ENCODE results near the gene TTC7B. TPM values are rescaled to one million over a fixed set of nuclear protein-coding genes. Genes with fewer than 3 reads are reported as not detected.
A peak's percentile ranks its signal among the peaks of the same experiment; 100 is the strongest.

TTC7B gene
- total and polyA plus RNA-seq, 9 of the 15 experiments (the other 6 are each of a cell fraction or from before 2014, with no cell fraction given), result 2.2 to 77.2 (median 36.7) TPM

GRCh38 chr14:90760591-90761316 is 55.5 kb downstream of the TTC7B start (continued):
- peak; percentile 38 to 67 (median 55) for TF ChIP-seq CTCF (IDR thresholded peaks at IDR 0.05 in 2 of 3, conservative IDR thresholded peaks at IDR 0.05 in 1 of 3; ENCODE audit: insufficient read depth in 2 of 3, low read depth in 1 of 3, low read length in 3 of 3)
- peak in 1 of 2 experiments; percentile 16; a peak in 1 of 4 replicates for TF ChIP-seq RAD21 (CRISPR knock-in tag; conservative IDR thresholded peaks at IDR 0.05 in 1 of 2, IDR thresholded peaks at IDR 0.05 in 1 of 2)
- no peak for TF ChIP-seq HEY1 (CRISPR knock-in tag; IDR thresholded peaks at IDR 0.05; ENCODE audit: borderline replicate concordance)
- no peak for TF ChIP-seq BRCA1 (IDR thresholded peaks at IDR 0.05)
- TF ChIP-seq BRCA1 (CRISPR knock-in tag; IDR thresholded peaks at IDR 0.05), result no peak
- TF ChIP-seq, protein P1, sequence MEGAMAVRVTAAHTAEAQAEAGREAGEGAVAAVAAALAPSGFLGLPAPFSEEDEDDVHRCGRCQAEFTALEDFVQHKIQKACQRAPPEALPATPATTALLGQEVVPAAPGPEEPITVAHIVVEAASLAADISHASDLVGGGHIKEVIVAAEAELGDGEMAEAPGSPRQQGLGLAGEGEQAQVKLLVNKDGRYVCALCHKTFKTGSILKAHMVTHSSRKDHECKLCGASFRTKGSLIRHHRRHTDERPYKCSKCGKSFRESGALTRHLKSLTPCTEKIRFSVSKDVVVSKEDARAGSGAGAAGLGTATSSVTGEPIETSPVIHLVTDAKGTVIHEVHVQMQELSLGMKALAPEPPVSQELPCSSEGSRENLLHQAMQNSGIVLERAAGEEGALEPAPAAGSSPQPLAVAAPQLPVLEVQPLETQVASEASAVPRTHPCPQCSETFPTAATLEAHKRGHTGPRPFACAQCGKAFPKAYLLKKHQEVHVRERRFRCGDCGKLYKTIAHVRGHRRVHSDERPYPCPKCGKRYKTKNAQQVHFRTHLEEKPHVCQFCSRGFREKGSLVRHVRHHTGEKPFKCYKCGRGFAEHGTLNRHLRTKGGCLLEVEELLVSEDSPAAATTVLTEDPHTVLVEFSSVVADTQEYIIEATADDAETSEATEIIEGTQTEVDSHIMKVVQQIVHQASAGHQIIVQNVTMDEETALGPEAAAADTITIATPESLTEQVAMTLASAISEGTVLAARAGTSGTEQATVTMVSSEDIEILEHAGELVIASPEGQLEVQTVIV (CRISPR knock-in tag; IDR thresholded peaks at IDR 0.05; ENCODE audit: borderline replicate concordance), result no peak
- no peak for TF ChIP-seq BCLAF1 (IDR thresholded peaks at IDR 0.05; ENCODE audit: borderline replicate concordance in 1 of 2, control insufficient read depth in 1 of 2, low read depth in 2 of 2, low read length in 1 of 2)
- no peak for TF ChIP-seq UBTF (IDR thresholded peaks at IDR 0.05; ENCODE audit: borderline replicate concordance in 1 of 2, low read depth in 2 of 2, low read length in 2 of 2)
- TF ChIP-seq ZNF561 (CRISPR knock-in tag; conservative IDR thresholded peaks at IDR 0.05), result no peak
- no peak for TF ChIP-seq ZSCAN32 (CRISPR knock-in tag; IDR thresholded peaks at IDR 0.05)
- TF ChIP-seq HMG20B (CRISPR knock-in tag; IDR thresholded peaks at IDR 0.05), result no peak
- no peak for TF ChIP-seq BACH1 (tag; IDR thresholded peaks at IDR 0.05)
- no peak for TF ChIP-seq ZNF12 (CRISPR knock-in tag; IDR thresholded peaks at IDR 0.05)

Data from K562 (cell line).